ENCODE results near the gene ZFYVE28.

Gene ZFYVE28

DNA sequence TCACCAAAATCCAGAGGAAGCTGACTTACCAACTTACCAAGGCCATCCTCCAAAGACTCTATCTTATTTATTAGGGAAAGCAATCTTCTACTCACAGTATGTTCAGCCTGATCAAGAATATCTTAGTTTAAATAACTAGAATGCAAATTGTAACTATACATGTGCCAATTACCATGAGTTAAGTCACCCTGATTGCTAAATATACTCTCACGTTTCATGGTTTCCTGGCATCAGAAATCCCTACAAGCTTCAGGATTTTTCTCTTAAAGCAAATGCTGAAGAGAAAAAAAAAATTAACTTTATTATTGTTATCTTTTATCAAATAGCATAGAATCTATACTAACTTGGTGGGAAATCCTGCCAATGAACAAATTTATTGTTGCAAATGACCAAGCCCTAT, 93.6 kb downstream of the ZFYVE28 start:
- no peaks in the 10 kb centered on the region for H3K4me1 Mint-ChIP-seq (ENCODE audit: low read depth)
- H3K27ac Mint-ChIP-seq, result no peak overlapping the region
- H3K27me3 Mint-ChIP-seq, result no peaks in the 10 kb centered on the region
- no peak overlapping the region for H3K4me3 Mint-ChIP-seq
- H3K36me3 Mint-ChIP-seq, result peaks cover 13% of the 10 kb centered on the region
- peaks cover 16% of the 10 kb centered on the region for H3K9me3 Mint-ChIP-seq (ENCODE audit: low read depth)

DNA sequence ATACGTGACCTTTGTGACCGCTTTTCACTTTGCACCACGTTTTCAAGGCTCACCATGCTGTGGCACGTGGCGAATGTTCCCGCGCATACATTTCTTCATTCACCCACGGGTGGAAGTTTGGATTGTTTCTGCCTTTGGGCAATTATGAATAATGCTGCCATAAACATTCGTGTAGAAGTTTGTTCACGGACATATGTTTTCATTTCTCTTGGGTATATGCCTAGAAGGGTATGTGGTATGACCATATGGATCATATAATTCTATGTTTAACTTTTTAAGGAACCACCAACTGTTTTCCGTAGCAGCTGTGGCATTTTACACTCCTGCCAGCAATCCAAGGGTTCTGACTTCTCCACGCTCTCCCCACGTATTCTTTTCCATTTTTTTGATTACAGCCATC, 95.6 kb downstream of the ZFYVE28 start:
- Mint-ChIP-seq H3K36me3 (peaks cover 4% of the 10 kb centered on the region), H3K9me3 (ENCODE audit: low read depth) (peaks cover 6% of the 10 kb centered on the region), H3K4me3 (no peak overlapping the region), H3K4me1 (ENCODE audit: low read depth) (no peaks in the 10 kb centered on the region), H3K27me3 (no peaks in the 10 kb centered on the region), H3K27ac (no peak overlapping the region)

DNA sequence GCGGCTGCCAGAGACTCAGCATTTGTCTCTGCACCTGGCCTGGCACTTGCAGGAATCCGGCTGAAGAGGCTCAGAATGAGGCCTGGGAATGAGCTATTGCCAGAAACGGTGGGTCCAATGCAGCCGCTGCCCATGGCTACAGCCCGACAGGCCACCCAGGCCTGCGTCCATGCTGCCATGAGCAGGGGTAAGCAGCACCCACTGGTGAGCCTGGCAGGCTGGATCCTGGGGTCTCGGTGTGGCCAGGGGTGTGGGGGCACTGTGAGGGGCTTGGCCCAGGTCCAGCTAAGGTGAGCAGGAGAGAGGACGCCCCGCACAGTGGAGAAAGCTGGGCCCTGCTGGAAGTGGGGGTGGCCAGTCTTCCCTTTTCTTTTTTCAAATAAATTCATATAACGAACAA, 96.2 kb downstream of the ZFYVE28 start:
- Mint-ChIP-seq H3K4me1 (ENCODE audit: low read depth) (no peaks in the 10 kb centered on the region), H3K27me3 (no peaks in the 10 kb centered on the region), H3K9me3 (ENCODE audit: low read depth) (peaks cover 6% of the 10 kb centered on the region), H3K4me3 (no peak overlapping the region), H3K27ac (no peak overlapping the region), H3K36me3 (peaks cover 4% of the 10 kb centered on the region)

DNA sequence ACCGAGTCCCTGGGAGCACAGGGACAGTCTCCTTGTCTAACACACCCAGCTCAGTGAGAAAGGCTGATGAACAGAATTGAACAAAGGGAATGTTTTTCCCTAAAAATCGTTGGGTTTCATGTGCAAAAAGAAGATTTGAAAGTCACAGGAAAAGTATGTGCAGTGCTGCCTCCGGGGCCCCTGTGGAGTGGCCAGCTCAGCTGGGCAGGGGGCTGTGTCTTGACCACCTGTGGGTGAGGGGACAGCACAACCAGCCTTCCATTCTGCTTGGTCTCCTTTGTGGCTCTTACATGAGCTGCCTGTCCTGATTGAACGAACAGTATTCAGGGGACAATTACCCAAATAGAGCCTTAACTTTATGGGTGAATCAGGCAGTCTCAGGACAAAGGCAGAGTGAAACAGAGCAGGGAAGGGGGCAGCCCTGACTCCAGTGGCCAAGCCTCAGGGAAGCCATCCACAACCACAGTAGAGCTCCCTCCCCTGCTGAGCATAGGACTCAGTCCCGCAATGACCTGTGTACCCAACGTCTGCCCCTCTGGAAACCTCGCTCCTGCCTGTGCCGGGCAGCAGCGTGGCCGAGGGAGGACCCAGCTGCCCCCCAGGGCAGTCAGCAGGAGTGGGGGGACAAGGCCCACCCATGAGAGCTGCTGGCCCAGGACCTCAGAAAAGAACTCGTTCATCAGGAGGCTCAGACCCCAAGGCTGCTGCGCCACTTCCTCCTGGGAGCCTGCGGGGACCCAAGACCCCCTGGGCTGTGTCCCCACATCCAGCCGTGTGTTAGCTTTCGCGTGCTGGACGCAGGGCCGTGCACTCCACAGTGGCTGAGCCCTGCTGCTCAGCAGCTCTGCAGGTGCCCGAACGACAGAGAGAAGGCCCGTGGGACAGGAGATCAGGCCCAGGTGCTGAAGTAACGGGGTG, 96.9 kb downstream of the ZFYVE28 start:
- Mint-ChIP-seq H3K27me3 (no peaks in the 10 kb centered on the region), H3K4me1 (ENCODE audit: low read depth) (no peaks in the 10 kb centered on the region), H3K4me3 (no peak overlapping the region), H3K36me3 (peaks cover 2% of the 10 kb centered on the region), H3K9me3 (ENCODE audit: low read depth) (peaks cover 3% of the 10 kb centered on the region), H3K27ac (no peak overlapping the region)

DNA sequence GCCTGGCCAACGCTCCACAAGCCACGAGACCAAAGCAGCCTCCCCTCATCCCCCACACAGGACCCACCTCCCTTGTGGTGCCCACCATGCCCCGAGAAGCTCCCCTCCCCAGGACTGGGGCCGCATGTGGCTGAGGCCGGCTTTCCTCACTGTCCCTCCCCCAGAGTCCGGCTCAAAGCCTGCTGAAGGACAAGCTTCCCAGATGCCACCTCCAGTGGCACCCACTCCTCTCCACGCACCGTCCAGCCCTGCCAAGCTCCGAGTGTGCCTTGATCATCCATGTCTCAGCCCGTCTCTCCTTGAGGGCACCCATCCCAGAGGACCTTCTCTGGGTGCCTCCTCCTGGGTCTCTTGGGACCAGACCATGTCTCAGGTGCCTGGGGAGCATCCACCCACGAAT, 97.7 kb downstream of the ZFYVE28 start:
- no peak overlapping the region for H3K27ac Mint-ChIP-seq
- H3K4me3 Mint-ChIP-seq, result no peak overlapping the region

DNA sequence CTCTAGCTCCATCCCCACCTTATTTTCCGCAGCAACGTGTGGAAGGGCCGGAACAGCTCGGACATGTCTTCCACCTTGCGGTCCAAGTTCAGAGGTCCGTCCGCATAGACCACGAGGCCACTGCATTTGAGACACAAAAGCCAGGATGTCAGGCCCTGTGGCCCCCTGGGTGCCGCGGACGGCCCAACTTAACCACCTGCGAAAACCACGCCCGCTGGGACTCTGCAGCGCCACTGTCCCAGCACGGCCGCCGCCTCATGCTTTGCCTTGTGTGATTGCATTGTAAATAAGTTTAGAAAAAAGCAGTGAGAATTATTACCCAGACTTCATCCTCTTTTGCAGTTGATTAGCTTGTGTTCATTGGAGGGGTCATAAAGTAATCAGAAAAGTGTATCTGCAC, 98.3 kb downstream of the ZFYVE28 start:
- Mint-ChIP-seq H3K36me3 (peaks cover 7% of the 10 kb centered on the region), H3K4me3 (no peak overlapping the region), H3K4me1 (ENCODE audit: low read depth) (no peaks in the 10 kb centered on the region), H3K27me3 (no peaks in the 10 kb centered on the region), H3K9me3 (ENCODE audit: low read depth) (no peaks in the 10 kb centered on the region), H3K27ac (no peak overlapping the region)

More for the DNA sequence above, 97.7 kb downstream of the ZFYVE28 start:
- no peaks in the 10 kb centered on the region for H3K9me3 Mint-ChIP-seq (ENCODE audit: low read depth)
- H3K4me1 Mint-ChIP-seq (ENCODE audit: low read depth), result no peaks in the 10 kb centered on the region
- no peaks in the 10 kb centered on the region for H3K27me3 Mint-ChIP-seq
- peaks cover 4% of the 10 kb centered on the region for H3K36me3 Mint-ChIP-seq

DNA sequence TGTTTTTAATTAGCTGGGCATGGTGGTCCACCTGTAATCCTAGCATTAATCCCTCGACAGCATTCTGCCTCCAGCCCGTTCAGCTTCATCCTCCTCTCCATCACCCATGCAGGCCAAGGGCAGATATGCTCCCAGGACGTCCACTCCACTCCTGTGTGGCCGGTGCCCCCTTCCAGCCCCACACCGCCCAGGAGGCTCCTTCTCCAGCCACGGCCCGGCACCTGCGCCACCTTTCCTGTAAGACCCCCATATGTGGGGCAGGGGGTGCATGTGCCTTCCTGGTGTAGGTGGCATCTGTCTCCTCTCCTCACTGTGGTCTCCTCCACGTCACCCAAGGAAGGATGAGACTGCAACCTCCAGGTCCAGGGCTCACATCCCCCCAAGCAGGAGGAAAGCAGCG, 99.6 kb downstream of the ZFYVE28 start:
- H3K36me3 Mint-ChIP-seq, result peaks cover 11% of the 10 kb centered on the region
- peaks cover 7% of the 10 kb centered on the region for H3K9me3 Mint-ChIP-seq (ENCODE audit: low read depth)
- H3K4me3 Mint-ChIP-seq, result no peak overlapping the region
- H3K27me3 Mint-ChIP-seq, result no peaks in the 10 kb centered on the region
- H3K4me1 Mint-ChIP-seq (ENCODE audit: low read depth), result no peaks in the 10 kb centered on the region
- H3K27ac Mint-ChIP-seq, result no peak overlapping the region

DNA sequence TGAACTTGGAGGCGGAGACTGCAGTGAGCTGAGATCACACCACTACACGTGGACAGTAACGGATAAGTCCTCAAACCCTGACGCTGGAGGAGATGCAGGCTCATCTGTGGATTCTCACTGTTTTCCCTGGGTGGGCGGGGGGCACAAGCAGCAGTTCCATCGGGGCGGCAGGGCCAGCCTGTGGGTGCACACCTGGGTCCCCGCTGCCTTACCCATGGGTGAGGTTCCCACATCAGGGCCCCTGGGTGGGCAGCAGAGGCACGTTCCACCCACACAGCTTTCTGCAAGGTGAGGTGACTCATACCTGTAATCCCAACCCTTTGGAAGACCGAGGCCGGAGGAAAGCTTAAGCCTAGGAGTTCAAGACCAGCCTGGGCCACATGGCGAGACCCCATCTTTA, 100.0 kb downstream of the ZFYVE28 start:
- Mint-ChIP-seq H3K4me1 (ENCODE audit: low read depth) (no peaks in the 10 kb centered on the region), H3K4me3 (no peak overlapping the region), H3K27me3 (no peaks in the 10 kb centered on the region), H3K36me3 (peaks cover 11% of the 10 kb centered on the region), H3K27ac (no peak overlapping the region), H3K9me3 (ENCODE audit: low read depth) (peaks cover 7% of the 10 kb centered on the region)

DNA sequence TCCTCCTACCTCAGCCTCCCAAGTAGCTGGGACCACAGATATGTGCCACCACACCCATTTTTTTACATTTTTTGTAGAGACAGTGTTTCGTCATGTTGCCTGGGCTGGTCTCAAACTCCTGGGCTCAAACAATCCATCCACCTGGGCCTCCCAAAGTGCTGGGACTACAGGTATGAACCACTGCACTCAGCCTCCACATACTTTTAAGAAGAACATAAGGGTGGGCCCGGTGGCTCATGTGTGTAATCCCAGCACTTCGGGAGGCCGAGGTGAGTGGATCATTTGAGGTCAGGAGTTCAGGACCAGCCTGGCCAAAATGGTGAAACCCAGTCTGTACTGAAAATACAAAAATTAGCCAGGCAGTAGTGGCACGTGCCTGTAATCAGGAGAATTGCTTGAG, 105.1 kb downstream of the ZFYVE28 start:
- no peak overlapping the region for H3K4me3 Mint-ChIP-seq
- no peaks in the 10 kb centered on the region for H3K4me1 Mint-ChIP-seq (ENCODE audit: low read depth)
- peaks cover 12% of the 10 kb centered on the region for H3K9me3 Mint-ChIP-seq (ENCODE audit: low read depth)
- H3K27ac Mint-ChIP-seq, result no peak overlapping the region
- H3K27me3 Mint-ChIP-seq, result no peaks in the 10 kb centered on the region
- peaks cover 23% of the 10 kb centered on the region for H3K36me3 Mint-ChIP-seq

DNA sequence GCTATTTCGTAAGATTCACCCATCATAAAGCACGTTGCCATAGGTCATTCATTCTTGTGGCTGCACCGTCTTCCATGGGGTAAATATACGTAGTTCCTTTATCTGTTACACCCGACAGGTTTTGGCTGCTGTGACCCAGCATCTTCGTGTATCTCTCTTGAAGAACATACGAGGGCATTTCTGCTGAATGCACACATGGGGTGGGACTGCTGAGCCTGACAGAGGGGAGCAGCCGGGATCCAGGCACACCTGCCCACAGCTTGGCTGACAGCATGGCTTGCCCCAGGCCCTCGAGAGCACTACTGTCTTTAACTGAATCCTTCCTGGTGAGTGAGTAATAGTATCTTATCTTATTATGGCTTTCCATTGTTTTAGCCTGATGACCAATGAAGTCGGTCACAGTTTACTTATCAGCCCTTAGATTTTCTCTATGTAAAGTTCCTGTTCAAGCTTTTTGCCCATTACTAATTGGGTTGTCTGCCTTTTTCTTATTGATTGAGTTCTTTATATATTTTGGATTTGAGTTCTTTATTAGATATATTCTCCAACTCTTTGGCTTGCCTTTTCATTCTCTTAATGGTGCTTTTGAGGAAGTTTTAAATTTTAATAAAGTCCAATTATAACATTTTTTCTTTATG, 111.6 kb downstream of the ZFYVE28 start:
- no peak overlapping the region for H3K27ac Mint-ChIP-seq
- no peaks in the 10 kb centered on the region for H3K27me3 Mint-ChIP-seq
- no peak overlapping the region for H3K4me3 Mint-ChIP-seq
- peaks cover 15% of the 10 kb centered on the region for H3K9me3 Mint-ChIP-seq (ENCODE audit: low read depth)
- H3K4me1 Mint-ChIP-seq (ENCODE audit: low read depth), result no peaks in the 10 kb centered on the region
- peaks cover 21% of the 10 kb centered on the region for H3K36me3 Mint-ChIP-seq

DNA sequence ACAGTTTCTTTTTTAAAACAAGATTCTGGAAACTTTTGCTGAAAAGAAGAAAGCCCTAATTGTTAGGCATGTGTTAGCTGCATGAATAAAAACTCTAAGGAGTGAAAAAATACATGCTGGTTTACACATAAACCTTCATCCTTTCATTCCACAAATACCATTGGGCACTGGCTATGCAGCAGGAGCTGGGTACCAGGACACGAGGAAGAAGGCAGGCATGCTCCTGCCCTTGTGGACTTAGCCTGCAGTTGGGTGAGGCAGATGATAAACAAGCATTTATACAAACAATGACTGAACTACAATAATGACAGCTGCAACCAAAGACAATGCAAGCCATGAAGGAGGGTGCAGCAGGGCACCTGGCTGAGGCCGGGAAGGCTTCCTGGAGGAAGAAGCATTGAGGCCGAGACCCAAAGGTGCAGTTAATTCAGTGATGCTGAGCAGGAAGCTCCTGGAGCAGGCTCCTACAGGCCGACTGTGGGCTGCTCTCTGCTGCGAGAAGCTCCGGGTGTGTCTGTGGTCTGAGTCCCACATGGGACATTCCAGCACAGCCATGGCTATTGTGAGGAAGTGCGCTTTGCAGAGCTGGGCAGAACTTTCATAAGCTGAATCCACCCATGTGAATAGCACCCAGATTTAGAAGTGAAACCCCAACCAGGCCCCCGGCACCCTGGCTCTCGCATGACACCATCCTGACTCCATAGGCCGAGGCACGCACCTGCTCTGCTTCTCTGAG, 112.5 kb downstream of the ZFYVE28 start:
- Mint-ChIP-seq H3K27ac (no peak overlapping the region), H3K36me3 (peaks cover 21% of the 10 kb centered on the region), H3K4me3 (no peak overlapping the region), H3K9me3 (ENCODE audit: low read depth) (peaks cover 15% of the 10 kb centered on the region), H3K4me1 (ENCODE audit: low read depth) (no peaks in the 10 kb centered on the region), H3K27me3 (no peaks in the 10 kb centered on the region)

DNA sequence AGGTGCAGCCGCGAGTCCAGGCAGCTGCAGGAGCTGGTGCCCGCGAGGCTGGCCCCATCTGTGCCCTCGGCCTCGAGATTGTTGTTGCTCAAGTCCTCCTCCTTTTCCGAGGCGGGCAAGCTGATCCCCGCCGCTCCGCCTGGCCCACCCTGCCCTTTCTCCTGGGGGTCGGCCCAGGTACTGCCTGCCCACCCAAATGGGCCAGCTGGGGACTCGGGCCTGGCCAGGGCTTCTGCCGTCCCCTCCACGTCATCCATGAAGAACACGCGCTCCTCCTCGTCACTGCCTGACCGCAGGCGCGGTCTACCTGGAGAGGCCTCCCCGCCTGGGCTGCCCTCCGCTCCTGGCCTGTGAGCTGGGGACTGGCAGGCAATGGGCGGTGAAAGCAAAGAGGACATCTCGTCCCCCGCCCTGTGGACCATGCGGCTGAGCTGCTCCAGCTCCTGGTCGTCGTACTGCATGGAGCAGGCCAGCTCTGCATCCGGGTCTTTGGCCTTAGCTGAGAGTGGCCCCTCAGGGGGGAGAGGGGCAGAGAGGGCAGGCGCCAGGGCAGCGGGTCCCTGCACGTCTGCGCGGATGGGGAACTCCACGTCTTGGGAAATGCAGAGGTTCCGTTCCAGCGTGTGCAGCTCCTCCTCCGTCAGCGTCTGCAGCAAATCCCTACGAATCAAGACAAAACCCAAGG, 113.4 kb downstream of the ZFYVE28 start:
- no peak overlapping the region for H3K4me3 Mint-ChIP-seq
- peaks cover 15% of the 10 kb centered on the region for H3K9me3 Mint-ChIP-seq (ENCODE audit: low read depth)
- peaks cover 14% of the 10 kb centered on the region for H3K36me3 Mint-ChIP-seq
- H3K4me1 Mint-ChIP-seq (ENCODE audit: low read depth), result no peaks in the 10 kb centered on the region
- H3K27me3 Mint-ChIP-seq, result no peaks in the 10 kb centered on the region
- H3K27ac Mint-ChIP-seq, result no peak overlapping the region

DNA sequence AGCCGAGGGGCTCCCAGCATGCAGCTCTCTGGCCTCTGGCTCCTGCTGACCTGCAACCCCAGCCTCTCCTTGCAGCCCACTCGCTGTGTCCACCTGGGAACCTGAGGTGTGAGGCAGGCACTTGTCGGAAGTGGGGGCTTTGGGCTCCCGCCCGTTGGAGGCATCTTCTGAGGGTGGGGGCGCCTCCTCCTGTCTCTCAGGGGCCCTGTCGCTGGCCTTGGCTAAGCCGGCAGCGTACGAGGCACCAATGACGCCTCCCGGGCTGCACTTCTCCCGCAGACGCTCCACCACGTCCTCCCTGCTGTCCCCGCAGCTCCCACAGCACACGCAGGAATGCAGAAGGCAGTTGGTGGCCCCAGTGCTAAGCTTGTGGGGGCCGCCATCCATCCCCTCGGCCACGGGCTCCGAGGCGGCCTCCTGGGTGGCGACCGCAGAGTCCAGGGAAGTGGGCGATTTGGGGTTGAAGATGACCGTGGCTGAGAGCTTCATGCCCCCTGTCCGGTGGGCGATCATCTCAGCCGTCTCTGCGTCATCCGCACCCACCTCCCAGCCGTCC, 114.0 kb downstream of the ZFYVE28 start:
- Mint-ChIP-seq H3K27me3 (no peaks in the 10 kb centered on the region), H3K4me1 (ENCODE audit: low read depth) (no peaks in the 10 kb centered on the region), H3K27ac (no peak overlapping the region), H3K4me3 (no peak overlapping the region), H3K36me3 (peaks cover 11% of the 10 kb centered on the region), H3K9me3 (ENCODE audit: low read depth) (peaks cover 13% of the 10 kb centered on the region)

DNA sequence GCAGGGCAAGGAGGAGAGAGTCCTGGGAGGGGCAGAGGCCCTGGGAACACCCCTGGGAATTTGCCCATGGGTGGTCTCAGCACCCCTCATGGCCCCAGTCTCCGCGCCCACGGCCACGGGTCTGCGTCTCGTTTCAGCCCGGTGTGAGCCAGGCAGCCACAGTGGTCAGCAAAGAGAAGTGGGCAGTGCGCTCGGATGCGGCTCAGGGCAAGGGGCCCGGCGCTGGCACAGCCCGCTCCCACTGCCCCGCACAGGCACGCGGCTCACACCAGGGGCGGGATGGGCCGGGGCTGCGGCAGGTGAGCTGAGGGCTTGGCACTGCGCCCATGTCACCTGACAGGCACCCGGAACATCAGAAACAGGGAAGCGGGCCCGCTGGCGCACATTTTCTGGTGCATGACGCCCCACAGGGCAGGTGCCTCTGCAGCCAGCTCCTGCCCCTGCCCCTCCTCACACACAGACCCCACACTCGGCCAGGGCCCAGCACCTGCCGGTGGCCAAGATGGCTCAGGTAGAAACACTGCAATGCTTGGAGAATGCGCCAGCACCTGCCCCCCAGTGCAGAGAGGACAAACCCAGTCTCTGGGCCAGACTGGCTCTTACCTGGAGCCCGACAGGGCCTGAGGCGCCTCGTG, 114.6 kb downstream of the ZFYVE28 start:
- peaks cover 9% of the 10 kb centered on the region for H3K36me3 Mint-ChIP-seq
- no peaks in the 10 kb centered on the region for H3K27me3 Mint-ChIP-seq
- H3K4me1 Mint-ChIP-seq (ENCODE audit: low read depth), result peaks cover 2% of the 10 kb centered on the region
- peaks cover 10% of the 10 kb centered on the region for H3K9me3 Mint-ChIP-seq (ENCODE audit: low read depth)
- no peak overlapping the region for H3K27ac Mint-ChIP-seq
- no peak overlapping the region for H3K4me3 Mint-ChIP-seq
